ENCODE data around the gene PRKAG2.

- TF ChIP-seq CTCF (IDR thresholded peaks at IDR 0.05), result no peak
- TF ChIP-seq POLR2A (IDR thresholded peaks at IDR 0.05), result no peak
Observed at GRCh38 chr7:151588982-151589381, 287.9 kb downstream of the PRKAG2 start.
